ENCODE results near the gene HLA-E.

GRCh38 chr6:30461055-30461454 lies 28.3 kb upstream of the HLA-E start:
- TF ChIP-seq POLR2A (IDR thresholded peaks at IDR 0.05) (no peak), CTCF (IDR thresholded peaks at IDR 0.05 in 8 of 11, conservative IDR thresholded peaks at IDR 0.05 in 3 of 11) (no peak)
